HepG2 (cell line): ENCODE results near the gene LPXN. TPM values are rescaled to one million over a fixed set of nuclear protein-coding genes. Genes with fewer than 3 reads are reported as not detected.

Experiments
- AFF4 ChIP-seq: sonication (generic); formaldehyde crosslinking; IDR thresholded peaks from 2 replicates; pipeline ENCODE4 v1.4.0; 2020; ENCODE audit warnings: missing genetic modification reagents
- BCL6 ChIP-seq: IDR thresholded peaks from 2 replicates; pipeline ENCODE4 v1.6.1; 2016; ENCODE audit warnings: missing genetic modification reagents, missing compliant biosample characterization
- CREB1 ChIP-seq, 2 experiments: fragments of 450-650 bp in 1 of 2; IDR thresholded peaks; 2 replicates each; pipeline ENCODE4 v1.6.1; 2016 to 2017; ENCODE audit warnings: control low read depth in 1 of 2, mild to moderate bottlenecking in 1 of 2, missing compliant biosample characterization in 1 of 2, missing genetic modification characterization in 1 of 2
- HOXA7 ChIP-seq: sonication (generic); formaldehyde crosslinking; IDR thresholded peaks from 2 replicates; pipeline ENCODE4 v1.8.1; 2022; ENCODE audit warnings: mild to moderate bottlenecking, missing genetic modification reagents, moderate library complexity
- MATR3 ChIP-seq: sonication (generic); formaldehyde crosslinking; IDR thresholded peaks from 2 replicates; pipeline ENCODE4 v1.4.0; 2020; ENCODE audit warnings: missing genetic modification reagents
- NAIF1 ChIP-seq: sonication (generic); formaldehyde crosslinking; IDR thresholded peaks from 2 replicates; pipeline ENCODE4 v1.5.0; 2020; ENCODE audit warnings: mild to moderate bottlenecking, missing genetic modification reagents, borderline replicate concordance
- PITX1 ChIP-seq: sonication (generic); formaldehyde crosslinking; IDR thresholded peaks from 2 replicates; pipeline ENCODE4 v1.5.1; 2020; ENCODE audit warnings: mild to moderate bottlenecking, missing genetic modification reagents
- POLR2A ChIP-seq, 2 experiments: IDR thresholded peaks; 2 replicates each; pipeline ENCODE4 v1.6.1; 2011; ENCODE audit warnings: low read depth in 2 of 2, low read length in 2 of 2, mild to moderate bottlenecking in 1 of 2, moderate library complexity in 1 of 2; ENCODE audit not compliant: insufficient read depth in 1 of 2
- PRPF4 ChIP-seq: fragments of 200-400 bp; formaldehyde crosslinking; IDR thresholded peaks from 2 replicates; pipeline ENCODE4 v1.6.1; 2016; ENCODE audit warnings: low read length, low read depth; ENCODE audit not compliant: poor library complexity, severe bottlenecking
- RXRA ChIP-seq: sonication (generic); formaldehyde crosslinking; IDR thresholded peaks from 2 replicates; pipeline ENCODE4 v1.5.1; 2020; ENCODE audit warnings: missing genetic modification reagents
- TFE3 ChIP-seq: IDR thresholded peaks from 2 replicates; pipeline ENCODE4 v1.6.1; 2016
- ZFX ChIP-seq: sonication (generic); formaldehyde crosslinking; IDR thresholded peaks from 2 replicates; pipeline ENCODE4 v1.4.0; 2020; ENCODE audit warnings: mild to moderate bottlenecking, low read depth, missing genetic modification reagents, moderate library complexity
- ZKSCAN8 ChIP-seq: IDR thresholded peaks from 2 replicates; pipeline ENCODE4 v1.6.1; 2016; ENCODE audit warnings: borderline replicate concordance, missing genetic modification reagents, missing compliant biosample characterization
- ZNF225 ChIP-seq: sonication (generic); formaldehyde crosslinking; IDR thresholded peaks from 2 replicates; pipeline ENCODE4 v1.4.0; 2020; ENCODE audit warnings: mild to moderate bottlenecking, missing genetic modification reagents
- ZNF746 ChIP-seq: sonication (generic); formaldehyde crosslinking; IDR thresholded peaks from 2 replicates; pipeline ENCODE4 v1.8.0; 2022; ENCODE audit warnings: mild to moderate bottlenecking, missing genetic modification reagents
- ZNF850 ChIP-seq: sonication (generic); formaldehyde crosslinking; conservative IDR thresholded peaks from 2 replicates; pipeline ENCODE4 v1.9.0; 2021; ENCODE audit warnings: mild to moderate bottlenecking, missing genetic modification reagents
- ZSCAN21 ChIP-seq: sonication (generic); formaldehyde crosslinking; IDR thresholded peaks from 2 replicates; pipeline ENCODE4 v1.8.0; 2022; ENCODE audit warnings: mild to moderate bottlenecking, missing genetic modification reagents, moderate library complexity, borderline replicate concordance
- polyA plus RNA-seq, 8 experiments: library from polyadenylated mRNA; depleted of rRNA in 3 of 8; stranded (reverse) in 7 of 8; unstranded in 1 of 8; fragments of >200 nt; fragmentation: Illumina TruSeq in 4 of 8; extraction: Trizol in 4 of 8; gene quantifications; 2 replicates each; pipeline versions ENCODE4 v1.2.1 to v1.2.3, GENCODE V29; 2011 to 2016; ENCODE audit warnings: low read depth in 4 of 8, missing spikeins in 1 of 8, mixed read lengths in 1 of 8; ENCODE audit not compliant: insufficient read depth in 1 of 8
- total RNA-seq, 5 experiments: library from RNA; depleted of rRNA; stranded (reverse); fragments of >200 nt; fragmentation: Illumina TruSeq; extraction: Trizol; gene quantifications; 2 replicates each; pipeline ENCODE4 v1.2.3, GENCODE V29; 2016; ENCODE audit warnings: low read depth in 1 of 5
- TF ChIP-seq, protein P1 (sequence below): sonication (generic); formaldehyde crosslinking; IDR thresholded peaks from 2 replicates; pipeline ENCODE4 v1.9.0; 2021; ENCODE audit warnings: missing genetic modification reagents, borderline replicate concordance
- TF ChIP-seq, protein P2 (sequence below): IDR thresholded peaks from 2 replicates; pipeline ENCODE4 v1.6.1; 2016; ENCODE audit warnings: missing compliant biosample characterization, missing genetic modification reagents, borderline replicate concordance

LPXN gene
- total and polyA plus RNA-seq, 2 of the 13 experiments (the other 11 are each of a cell fraction or from before 2014, with no cell fraction given): 1.7 to 3.5 TPM

GRCh38 chr11:58577555-58578135, 2.0 kb upstream of the LPXN start (continued):
- TF ChIP-seq ZNF746 (CRISPR knock-in tag) (peak; percentile 36; the same call in 1 of the 2 replicates), PRPF4 (no peak), CREB1 (IDR thresholded peaks at IDR 0.05) (peak; percentile 52; the same call in 1 of the 2 replicates), CREB1 (CRISPR knock-in tag; IDR thresholded peaks at IDR 0.05) (no peak), MATR3 (CRISPR knock-in tag) (no peak), TFE3 (peak; percentile 40; the same call in 1 of the 2 replicates), BCL6 (CRISPR knock-in tag) (no peak; the same call in 1 of the 2 replicates), ZFX (CRISPR knock-in tag) (peak; percentile 86), PITX1 (CRISPR knock-in tag) (peak; percentile 23; the same call in 1 of the 2 replicates), POLR2A (IDR thresholded peaks at IDR 0.05; ENCODE audit: insufficient read depth in 1 of 2, low read depth in 2 of 2, low read length in 2 of 2) (peak; percentile 73 to 84), ZKSCAN8 (peak; percentile 17; the same call in 1 of the 2 replicates), HOXA7 (CRISPR knock-in tag) (no peak), AFF4 (CRISPR knock-in tag) (no peak), ZSCAN21 (CRISPR knock-in tag) (no peak), NAIF1 (CRISPR knock-in tag) (no peak; the same call in 1 of the 2 replicates), ZNF850 (no peak), ZNF225 (peak; percentile 55; the same call in 1 of the 2 replicates), RXRA (CRISPR knock-in tag) (0 out of 2 replicates have a peak, but pooled peaks have one; percentile 42)
- TF ChIP-seq, protein P1, sequence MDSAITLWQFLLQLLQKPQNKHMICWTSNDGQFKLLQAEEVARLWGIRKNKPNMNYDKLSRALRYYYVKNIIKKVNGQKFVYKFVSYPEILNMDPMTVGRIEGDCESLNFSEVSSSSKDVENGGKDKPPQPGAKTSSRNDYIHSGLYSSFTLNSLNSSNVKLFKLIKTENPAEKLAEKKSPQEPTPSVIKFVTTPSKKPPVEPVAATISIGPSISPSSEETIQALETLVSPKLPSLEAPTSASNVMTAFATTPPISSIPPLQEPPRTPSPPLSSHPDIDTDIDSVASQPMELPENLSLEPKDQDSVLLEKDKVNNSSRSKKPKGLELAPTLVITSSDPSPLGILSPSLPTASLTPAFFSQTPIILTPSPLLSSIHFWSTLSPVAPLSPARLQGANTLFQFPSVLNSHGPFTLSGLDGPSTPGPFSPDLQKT (CRISPR knock-in tag): no peak
- TF ChIP-seq, protein P2, sequence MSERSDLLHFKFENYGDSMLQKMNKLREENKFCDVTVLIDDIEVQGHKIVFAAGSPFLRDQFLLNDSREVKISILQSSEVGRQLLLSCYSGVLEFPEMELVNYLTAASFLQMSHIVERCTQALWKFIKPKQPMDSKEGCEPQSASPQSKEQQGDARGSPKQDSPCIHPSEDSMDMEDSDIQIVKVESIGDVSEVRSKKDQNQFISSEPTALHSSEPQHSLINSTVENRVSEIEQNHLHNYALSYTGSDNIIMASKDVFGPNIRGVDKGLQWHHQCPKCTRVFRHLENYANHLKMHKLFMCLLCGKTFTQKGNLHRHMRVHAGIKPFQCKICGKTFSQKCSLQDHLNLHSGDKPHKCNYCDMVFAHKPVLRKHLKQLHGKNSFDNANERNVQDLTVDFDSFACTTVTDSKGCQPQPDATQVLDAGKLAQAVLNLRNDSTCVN (CRISPR knock-in tag): 0 out of 2 replicates have a peak, but pooled peaks have one; percentile 12
